Measurements from ENCODE around the gene VRTN.

Gene VRTN

DNA sequence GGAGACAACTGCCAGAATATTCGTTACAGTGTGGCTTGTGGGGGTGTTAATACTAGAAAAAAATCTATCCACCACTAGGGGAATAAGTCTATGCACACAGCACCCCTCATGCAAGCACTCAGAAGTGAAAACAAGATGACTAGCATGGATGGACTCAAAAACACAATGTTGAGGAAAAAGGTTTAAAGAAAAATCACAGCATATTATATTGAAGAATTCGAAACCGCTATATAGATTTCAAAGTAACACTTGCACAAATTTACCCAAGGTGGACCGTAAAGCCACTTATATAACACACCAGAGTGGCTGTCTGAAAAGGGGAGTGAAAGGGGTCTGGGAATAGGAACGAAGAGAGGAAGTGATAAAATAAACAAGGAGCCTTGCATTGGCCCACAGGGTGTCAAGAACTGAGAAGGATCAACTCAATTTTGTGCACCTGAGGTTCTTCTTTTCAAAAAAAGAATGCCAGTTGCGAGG, 46.1 kb upstream of the VRTN start:
- peak overlapping the region; percentile 69 for H3K27ac ChIP-seq (replicated peaks)

DNA sequence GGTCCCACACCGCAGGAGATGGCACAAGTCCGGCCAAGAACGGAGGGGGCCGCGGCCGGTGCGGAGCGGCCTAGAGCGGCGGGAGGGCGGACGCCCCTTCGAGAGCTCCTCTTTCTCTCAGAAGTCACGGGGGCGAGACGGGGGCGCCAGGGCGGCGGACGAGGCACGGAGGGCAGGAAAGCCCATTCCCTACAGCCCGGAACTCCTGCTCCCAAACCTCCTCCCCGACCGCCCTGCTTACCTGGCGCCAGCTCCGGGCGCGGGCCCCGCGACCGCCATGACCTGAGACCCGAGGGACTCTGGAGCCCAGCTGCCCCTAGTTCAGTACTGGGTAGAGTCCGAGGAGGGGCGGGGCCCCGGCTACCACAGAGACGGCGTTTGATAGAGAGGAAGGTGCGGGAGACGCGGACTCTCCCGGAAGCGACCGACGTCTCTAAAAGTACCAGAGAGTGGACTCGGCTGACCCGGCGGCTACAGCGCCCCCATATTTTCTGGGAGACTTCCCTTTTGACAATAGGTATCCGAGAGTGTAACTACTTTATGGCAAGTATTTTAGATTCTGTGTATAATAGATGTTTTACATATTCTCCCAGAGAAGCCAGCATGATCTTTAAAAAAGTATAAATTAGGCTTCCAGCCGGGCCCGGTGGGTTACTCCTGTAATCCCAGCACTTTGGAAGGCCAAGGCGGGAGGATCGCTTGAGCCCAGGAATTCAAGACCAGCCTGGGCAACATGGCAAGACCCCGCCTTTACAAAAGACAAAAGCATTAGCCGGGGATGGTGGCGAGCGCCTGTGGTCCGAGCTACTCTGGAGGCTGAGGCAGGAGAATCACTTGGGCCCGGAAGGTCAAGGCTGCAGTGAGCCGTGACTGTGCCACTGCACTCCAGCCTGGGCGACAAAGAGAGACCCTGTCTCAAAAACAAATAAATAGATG, 45.4 kb upstream of the VRTN start, which contains the start of gene ABCD4:
TSS of gene ABCD4 (minus strand) at position 301 of the 936 bp plus-strand sequence. CDS start at position 279, 22 bp downstream.
- Histone ChIP-seq H3K27ac (replicated peaks) (peak within 1 kb of the TSS; percentile 69), H3K27me3 (ENCODE audit: insufficient read depth, poor library complexity, severe bottlenecking) (no peaks in the 10 kb centered on the region), H3K4me3 (replicated peaks; ENCODE audit: insufficient read depth, low read length) (peak within 1 kb of the TSS; percentile 78)
- peak; percentile 72 to 90 for DNase-seq (ENCODE audit: low read depth in 1 of 2, low spot score in 1 of 2)
- TF ChIP-seq GABPA (IDR thresholded peaks at IDR 0.05; ENCODE audit: low read depth), result peak; percentile 67
- TF ChIP-seq, protein P1, sequence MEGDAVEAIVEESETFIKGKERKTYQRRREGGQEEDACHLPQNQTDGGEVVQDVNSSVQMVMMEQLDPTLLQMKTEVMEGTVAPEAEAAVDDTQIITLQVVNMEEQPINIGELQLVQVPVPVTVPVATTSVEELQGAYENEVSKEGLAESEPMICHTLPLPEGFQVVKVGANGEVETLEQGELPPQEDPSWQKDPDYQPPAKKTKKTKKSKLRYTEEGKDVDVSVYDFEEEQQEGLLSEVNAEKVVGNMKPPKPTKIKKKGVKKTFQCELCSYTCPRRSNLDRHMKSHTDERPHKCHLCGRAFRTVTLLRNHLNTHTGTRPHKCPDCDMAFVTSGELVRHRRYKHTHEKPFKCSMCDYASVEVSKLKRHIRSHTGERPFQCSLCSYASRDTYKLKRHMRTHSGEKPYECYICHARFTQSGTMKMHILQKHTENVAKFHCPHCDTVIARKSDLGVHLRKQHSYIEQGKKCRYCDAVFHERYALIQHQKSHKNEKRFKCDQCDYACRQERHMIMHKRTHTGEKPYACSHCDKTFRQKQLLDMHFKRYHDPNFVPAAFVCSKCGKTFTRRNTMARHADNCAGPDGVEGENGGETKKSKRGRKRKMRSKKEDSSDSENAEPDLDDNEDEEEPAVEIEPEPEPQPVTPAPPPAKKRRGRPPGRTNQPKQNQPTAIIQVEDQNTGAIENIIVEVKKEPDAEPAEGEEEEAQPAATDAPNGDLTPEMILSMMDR (IDR thresholded peaks at IDR 0.05; ENCODE audit: insufficient read depth, low read length), result peak; percentile 3
- peak; percentile 14 for TF ChIP-seq REST (IDR thresholded peaks at IDR 0.05; ENCODE audit: insufficient replicate concordance, low read depth)
- peak; percentile 35; the same call in 1 of the 2 replicates for TF ChIP-seq SPI1 (IDR thresholded peaks at IDR 0.05; ENCODE audit: borderline replicate concordance, low read depth)
- no peak for TF ChIP-seq POLR2AphosphoS5 (IDR thresholded peaks at IDR 0.05; ENCODE audit: low read depth)

More for the DNA sequence above, 46.1 kb upstream of the VRTN start:
- peak; percentile 15 to 29 for DNase-seq (ENCODE audit: low read depth in 1 of 2, low spot score in 1 of 2)
- TF ChIP-seq REST (IDR thresholded peaks at IDR 0.05; ENCODE audit: insufficient replicate concordance, low read depth), result no peak
- TF ChIP-seq GABPA (IDR thresholded peaks at IDR 0.05; ENCODE audit: low read depth), result no peak
- TF ChIP-seq, protein P1 (IDR thresholded peaks at IDR 0.05; ENCODE audit: insufficient read depth, low read length), result peak; percentile 10
- TF ChIP-seq SPI1 (IDR thresholded peaks at IDR 0.05; ENCODE audit: borderline replicate concordance, low read depth), result peak; percentile 27; the same call in 1 of the 2 replicates
- no peak for TF ChIP-seq POLR2AphosphoS5 (IDR thresholded peaks at IDR 0.05; ENCODE audit: low read depth)
- H3K27me3 ChIP-seq (ENCODE audit: insufficient read depth, poor library complexity, severe bottlenecking), result no peaks in the 10 kb centered on the region
- peak overlapping the region; percentile 78 for H3K4me3 ChIP-seq (replicated peaks; ENCODE audit: insufficient read depth, low read length)

DNA sequence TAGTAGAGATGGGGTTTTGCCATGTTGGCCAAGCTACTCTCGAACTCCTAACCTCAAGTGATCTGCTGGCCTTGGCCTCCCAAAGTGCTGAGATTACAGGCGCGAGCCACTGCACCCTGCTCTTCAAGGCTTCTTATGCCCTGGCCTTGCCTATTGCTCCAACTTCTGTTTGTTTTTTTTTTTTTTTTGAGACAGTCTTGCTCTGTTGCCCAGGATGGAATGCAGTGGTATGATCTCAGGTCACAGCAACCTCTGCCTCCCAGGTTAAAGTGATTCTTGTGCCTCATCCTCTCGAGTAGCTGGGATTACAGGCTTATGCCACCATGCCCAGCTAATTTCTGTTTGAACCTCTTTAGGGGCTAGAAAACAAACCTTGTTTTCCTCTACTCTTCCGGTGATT, 39.6 kb upstream of the VRTN start:
- DNase-seq (ENCODE audit: low read depth in 1 of 2, low spot score in 1 of 2), result no peak
- Histone ChIP-seq H3K4me3 (replicated peaks; ENCODE audit: insufficient read depth, low read length) (no peak overlapping the region), H3K27me3 (ENCODE audit: insufficient read depth, poor library complexity, severe bottlenecking) (no peaks in the 10 kb centered on the region), H3K27ac (replicated peaks) (no peak overlapping the region)
- TF ChIP-seq REST (IDR thresholded peaks at IDR 0.05; ENCODE audit: insufficient replicate concordance, low read depth) (no peak), SPI1 (IDR thresholded peaks at IDR 0.05; ENCODE audit: borderline replicate concordance, low read depth) (no peak), POLR2AphosphoS5 (IDR thresholded peaks at IDR 0.05; ENCODE audit: low read depth) (no peak), GABPA (IDR thresholded peaks at IDR 0.05; ENCODE audit: low read depth) (no peak)
- TF ChIP-seq, protein P1 (IDR thresholded peaks at IDR 0.05; ENCODE audit: insufficient read depth, low read length), result no peak

Data from HL-60 (cell line).